Activated naive CD4-positive, alpha-beta T cell treated with anti-CD3 and anti-CD28 coated beads, Interleukin-2, amount 50 U/mL, for 24 hours (primary cell): ENCODE results near the gene SERP2.

Source experiments
- H3K27ac Mint-ChIP-seq: one replicate; pipeline ENCODE4 v1.8.0; 2021; ENCODE audit warnings: mild to moderate bottlenecking, mixed read lengths
- H3K27me3 Mint-ChIP-seq: one replicate; pipeline ENCODE4 v1.8.0; 2021; ENCODE audit warnings: mixed read lengths
- H3K36me3 Mint-ChIP-seq: one replicate; pipeline ENCODE4 v1.8.0; 2021; ENCODE audit warnings: mixed read lengths
- H3K4me1 Mint-ChIP-seq: one replicate; pipeline ENCODE4 v1.8.0; 2021; ENCODE audit warnings: mixed read lengths
- H3K4me3 Mint-ChIP-seq: one replicate; pipeline ENCODE4 v1.8.0; 2021; ENCODE audit warnings: mild to moderate bottlenecking, mixed read lengths
- H3K9me3 Mint-ChIP-seq: one replicate; pipeline ENCODE4 v1.8.0; 2021; ENCODE audit warnings: mixed read lengths

Gene SERP2

DNA sequence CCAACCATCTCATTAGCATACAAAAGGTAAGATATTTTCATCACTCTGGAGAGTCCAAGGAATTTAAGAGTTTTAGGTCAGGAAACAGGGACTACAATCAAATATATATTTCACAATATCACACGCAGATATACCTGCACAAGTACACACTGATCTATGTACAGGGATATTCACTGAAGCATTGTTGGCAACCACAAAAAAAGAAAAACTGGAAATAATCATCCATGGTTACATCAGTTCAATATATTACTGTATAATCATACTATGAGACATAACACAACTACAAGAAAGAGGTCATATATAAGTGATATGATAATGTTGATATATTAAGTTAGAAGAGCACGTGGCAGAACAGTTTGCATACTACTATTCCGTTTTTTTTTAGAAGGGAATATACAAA is 2.2 kb upstream of the SERP2 start:
- Mint-ChIP-seq H3K27me3 (peaks cover 27% of the 10 kb centered on the region), H3K27ac (no peak overlapping the region), H3K36me3 (no peaks in the 10 kb centered on the region), H3K4me1 (peaks cover 5% of the 10 kb centered on the region), H3K9me3 (no peaks in the 10 kb centered on the region), H3K4me3 (peak overlapping the region; percentile 26)

DNA sequence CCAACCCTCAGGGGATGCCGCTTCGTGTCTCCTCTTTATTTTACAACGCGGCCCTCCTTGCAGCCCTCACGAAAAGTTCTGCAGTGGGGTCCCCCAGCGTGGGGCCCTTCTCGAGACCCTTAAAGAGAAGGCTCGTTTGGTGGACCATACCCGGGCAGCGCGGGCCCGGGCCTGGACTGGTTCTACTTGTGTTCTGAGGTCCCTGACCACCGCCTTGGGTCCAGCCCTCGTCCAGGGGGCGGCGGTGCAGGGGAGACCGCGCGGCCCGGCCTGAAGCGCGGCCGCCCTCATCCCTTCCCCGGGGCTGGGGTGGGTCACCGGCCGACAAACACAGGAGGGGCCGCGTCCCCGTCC is 400 bp upstream of the SERP2 start:
- Mint-ChIP-seq H3K4me1 (peaks cover 5% of the 10 kb centered on the region), H3K27ac (no peak overlapping the region), H3K27me3 (peaks cover 27% of the 10 kb centered on the region), H3K36me3 (no peaks in the 10 kb centered on the region), H3K4me3 (no peak overlapping the region), H3K9me3 (no peaks in the 10 kb centered on the region)

DNA sequence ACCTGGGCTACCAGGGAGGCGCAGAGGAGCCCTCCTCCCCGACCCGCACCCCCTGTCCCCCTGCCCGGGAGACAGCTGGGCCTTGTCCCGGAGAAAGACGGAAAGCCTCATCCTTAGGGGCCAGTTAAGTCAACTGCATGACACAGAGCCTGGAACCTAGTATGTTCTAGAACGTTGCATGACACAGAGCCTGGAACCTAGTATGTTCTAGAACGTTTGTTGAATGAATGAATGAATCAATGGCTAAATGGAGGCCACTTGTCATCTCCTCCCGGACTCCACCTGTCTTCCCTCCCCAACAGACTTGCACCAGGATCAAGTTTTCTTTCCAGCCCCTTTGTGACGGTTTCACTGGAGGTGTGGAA is 706 bp downstream of the SERP2 start:
- H3K4me3 Mint-ChIP-seq, result peak overlapping the region; percentile 27
- H3K36me3 Mint-ChIP-seq, result no peaks in the 10 kb centered on the region
- no peaks in the 10 kb centered on the region for H3K9me3 Mint-ChIP-seq

DNA sequence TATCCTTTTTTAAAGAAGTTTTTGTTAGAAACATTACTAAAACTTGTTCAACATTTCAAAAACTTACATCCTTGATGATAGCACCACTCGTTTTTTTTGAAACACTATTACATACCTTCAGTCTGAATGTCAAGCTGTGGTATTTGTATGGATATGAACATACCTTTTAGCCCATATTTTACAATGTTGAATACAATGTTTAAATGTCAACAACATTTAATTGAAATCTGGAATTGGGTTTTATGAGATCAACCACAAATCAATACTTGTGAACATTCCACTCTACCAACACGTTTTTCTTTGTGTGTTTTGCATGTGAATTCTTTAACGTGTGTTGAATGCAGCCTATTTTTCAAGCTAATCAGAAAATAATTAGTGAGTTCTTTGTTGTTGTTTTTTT is 4.7 kb downstream of the SERP2 start:
- H3K27ac Mint-ChIP-seq, result no peak overlapping the region
- H3K27me3 Mint-ChIP-seq, result peaks cover 9% of the 10 kb centered on the region
- H3K4me1 Mint-ChIP-seq, result peaks cover 5% of the 10 kb centered on the region
- no peak overlapping the region for H3K4me3 Mint-ChIP-seq
- no peaks in the 10 kb centered on the region for H3K36me3 Mint-ChIP-seq
- H3K9me3 Mint-ChIP-seq, result no peaks in the 10 kb centered on the region

More for the DNA sequence above, 706 bp downstream of the SERP2 start:
- peaks cover 27% of the 10 kb centered on the region for H3K27me3 Mint-ChIP-seq
- peaks cover 5% of the 10 kb centered on the region for H3K4me1 Mint-ChIP-seq
- no peak overlapping the region for H3K27ac Mint-ChIP-seq

DNA sequence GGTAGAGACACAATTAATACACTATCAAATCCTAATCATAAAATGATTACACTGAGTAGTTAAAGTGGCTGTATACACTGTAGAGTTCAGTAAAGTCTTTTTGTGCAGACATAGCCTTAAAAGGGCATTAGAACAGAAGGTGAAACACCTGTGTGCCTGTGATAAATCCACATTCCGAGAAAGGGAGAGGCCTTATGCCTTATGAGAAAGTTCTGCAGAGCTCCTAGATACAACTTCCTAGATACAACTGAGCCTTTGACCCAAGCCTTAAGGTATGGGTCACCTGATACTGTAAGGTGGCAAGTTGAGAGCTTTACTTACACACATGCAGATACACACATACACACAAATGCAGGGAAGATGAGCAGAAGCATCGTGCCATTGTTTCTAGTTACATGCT is 6.3 kb downstream of the SERP2 start:
- H3K4me3 Mint-ChIP-seq, result no peak overlapping the region
- peaks cover under 1% of the 10 kb centered on the region for H3K4me1 Mint-ChIP-seq
- no peaks in the 10 kb centered on the region for H3K36me3 Mint-ChIP-seq
- H3K27ac Mint-ChIP-seq, result no peak overlapping the region
- peaks cover 5% of the 10 kb centered on the region for H3K27me3 Mint-ChIP-seq
- no peaks in the 10 kb centered on the region for H3K9me3 Mint-ChIP-seq

DNA sequence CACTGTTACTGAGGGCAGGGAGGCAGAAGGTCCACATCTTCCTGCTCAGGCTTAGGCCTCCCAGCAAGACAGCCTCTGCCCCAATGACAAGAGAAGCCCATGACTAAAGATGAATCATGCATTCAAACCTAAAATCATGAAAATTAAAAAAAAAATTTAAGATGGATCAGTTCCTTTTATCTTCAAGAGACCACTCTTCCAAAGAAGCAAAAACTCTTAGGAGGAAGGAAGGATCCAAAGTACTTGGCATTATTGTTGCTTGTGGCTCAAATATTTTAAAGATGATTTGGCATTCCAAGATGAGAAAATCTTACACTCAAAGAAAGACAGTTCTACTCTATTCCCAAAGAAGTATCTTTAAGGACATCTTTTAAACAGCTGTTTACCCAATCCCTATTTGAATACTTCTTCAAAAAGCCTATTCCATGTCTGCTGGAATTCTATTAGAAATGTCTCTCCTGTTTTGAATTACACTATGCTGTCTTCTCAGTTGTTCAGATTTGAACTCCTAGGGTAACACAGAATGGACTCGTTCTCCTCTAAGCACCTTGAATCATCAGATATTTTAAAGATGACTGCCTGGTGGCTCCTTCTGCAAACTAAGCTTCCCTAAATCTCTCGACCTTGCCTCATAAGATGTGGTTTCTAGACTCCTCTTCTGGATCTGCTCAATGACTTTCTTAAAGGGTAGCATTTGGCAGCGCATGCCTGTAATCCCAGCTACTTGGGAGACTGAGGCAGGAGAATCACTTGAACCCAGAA is 7.0 kb downstream of the SERP2 start:
- H3K9me3 Mint-ChIP-seq, result no peaks in the 10 kb centered on the region
- no peaks in the 10 kb centered on the region for H3K36me3 Mint-ChIP-seq
- no peak overlapping the region for H3K4me3 Mint-ChIP-seq
- H3K27ac Mint-ChIP-seq, result no peak overlapping the region
- no peaks in the 10 kb centered on the region for H3K4me1 Mint-ChIP-seq
- peaks cover 2% of the 10 kb centered on the region for H3K27me3 Mint-ChIP-seq

DNA sequence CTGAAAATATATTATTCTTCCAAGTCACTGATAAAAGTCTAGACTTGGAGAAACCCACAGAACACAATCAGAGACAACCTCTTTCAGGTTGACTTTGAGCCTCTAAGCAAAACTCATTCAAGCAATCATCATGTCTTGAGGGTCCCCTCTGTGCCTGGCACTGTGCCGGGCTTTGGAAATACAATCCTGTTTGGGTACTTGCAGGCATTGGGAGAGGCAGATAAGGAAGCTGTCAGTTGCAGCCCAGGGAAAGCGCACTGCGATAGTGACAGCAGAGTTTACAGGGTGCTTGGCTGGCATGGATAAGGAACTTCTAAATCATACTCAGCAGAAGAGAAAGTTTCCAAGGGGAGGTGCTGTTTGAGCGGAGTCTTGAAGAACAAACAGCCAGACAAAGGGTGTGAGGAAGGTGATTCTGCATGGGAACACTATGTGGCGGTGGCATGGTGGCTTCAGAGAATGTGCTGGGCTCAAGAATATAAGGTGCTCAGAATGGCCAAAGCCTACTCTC is 9.1 kb downstream of the SERP2 start:
- no peak overlapping the region for H3K27ac Mint-ChIP-seq

DNA sequence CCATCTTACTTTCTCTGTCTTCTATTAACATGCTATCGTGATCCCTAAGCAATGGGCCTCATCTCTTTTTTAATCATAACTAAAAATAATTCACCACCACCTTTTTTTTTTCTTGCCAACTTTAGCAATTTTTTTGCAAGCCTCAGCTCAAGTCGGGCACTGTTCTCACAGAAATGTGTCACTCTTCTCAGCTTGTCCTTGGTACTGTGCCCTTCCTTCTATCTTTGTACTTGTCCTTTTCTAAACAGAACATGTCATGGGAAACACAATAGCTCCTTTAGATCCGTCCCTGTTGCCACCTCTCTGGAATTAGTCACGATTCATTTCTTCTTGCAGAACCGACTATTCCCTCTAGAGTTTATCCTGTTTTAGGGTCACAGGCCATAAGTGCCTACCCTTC is 10.3 kb downstream of the SERP2 start:
- Mint-ChIP-seq H3K9me3 (no peaks in the 10 kb centered on the region), H3K27ac (no peak overlapping the region), H3K4me1 (no peaks in the 10 kb centered on the region), H3K27me3 (no peaks in the 10 kb centered on the region), H3K36me3 (no peaks in the 10 kb centered on the region), H3K4me3 (no peak overlapping the region)

More for the DNA sequence above, 9.1 kb downstream of the SERP2 start:
- Mint-ChIP-seq H3K36me3 (no peaks in the 10 kb centered on the region), H3K4me1 (no peaks in the 10 kb centered on the region), H3K4me3 (no peak overlapping the region), H3K9me3 (no peaks in the 10 kb centered on the region), H3K27me3 (peaks cover 2% of the 10 kb centered on the region)

DNA sequence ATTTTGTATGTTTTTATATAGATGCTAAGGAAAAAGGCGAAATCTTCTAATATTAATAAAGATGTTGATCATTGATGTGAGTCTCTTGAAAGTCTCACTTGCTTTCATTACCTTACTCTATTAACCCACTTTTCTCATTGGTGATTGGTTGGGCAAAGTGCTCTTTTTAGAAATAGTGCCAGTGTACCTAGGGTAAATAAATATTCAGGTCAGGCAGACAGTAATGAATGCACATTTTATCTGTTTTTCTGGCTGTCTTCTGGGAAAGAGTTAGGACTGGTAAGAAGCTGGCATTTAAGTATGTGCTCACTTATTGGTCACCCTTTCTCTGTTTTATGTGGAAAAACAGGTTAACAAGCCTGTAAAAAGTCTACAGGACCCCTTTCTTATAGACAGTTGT is 11.2 kb downstream of the SERP2 start:
- Mint-ChIP-seq H3K27ac (no peak overlapping the region), H3K9me3 (no peaks in the 10 kb centered on the region), H3K36me3 (no peaks in the 10 kb centered on the region), H3K27me3 (no peaks in the 10 kb centered on the region), H3K4me1 (no peaks in the 10 kb centered on the region), H3K4me3 (no peak overlapping the region)

DNA sequence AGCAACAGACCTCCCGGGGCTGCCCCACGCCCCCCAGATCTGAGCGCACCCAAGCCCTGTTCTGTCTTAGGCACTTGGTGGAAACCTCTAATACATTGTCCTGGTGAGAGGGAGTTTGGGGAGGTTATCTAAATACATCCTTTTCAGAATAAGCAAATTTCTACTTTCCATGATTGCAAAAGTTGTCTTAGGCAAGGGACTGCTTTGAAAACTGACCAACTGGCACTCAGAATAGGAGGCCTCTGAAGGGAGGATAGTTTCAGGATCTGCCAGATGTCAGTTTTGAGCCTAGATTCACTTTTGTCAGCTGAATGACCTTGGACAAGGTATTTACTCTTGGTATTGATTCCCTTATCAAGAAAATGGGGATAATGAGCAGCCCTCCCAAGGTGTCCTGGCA is 11.8 kb downstream of the SERP2 start:
- no peak overlapping the region for H3K27ac Mint-ChIP-seq
- no peaks in the 10 kb centered on the region for H3K9me3 Mint-ChIP-seq
- no peak overlapping the region for H3K4me3 Mint-ChIP-seq
- H3K36me3 Mint-ChIP-seq, result no peaks in the 10 kb centered on the region
- no peaks in the 10 kb centered on the region for H3K27me3 Mint-ChIP-seq
- no peaks in the 10 kb centered on the region for H3K4me1 Mint-ChIP-seq

DNA sequence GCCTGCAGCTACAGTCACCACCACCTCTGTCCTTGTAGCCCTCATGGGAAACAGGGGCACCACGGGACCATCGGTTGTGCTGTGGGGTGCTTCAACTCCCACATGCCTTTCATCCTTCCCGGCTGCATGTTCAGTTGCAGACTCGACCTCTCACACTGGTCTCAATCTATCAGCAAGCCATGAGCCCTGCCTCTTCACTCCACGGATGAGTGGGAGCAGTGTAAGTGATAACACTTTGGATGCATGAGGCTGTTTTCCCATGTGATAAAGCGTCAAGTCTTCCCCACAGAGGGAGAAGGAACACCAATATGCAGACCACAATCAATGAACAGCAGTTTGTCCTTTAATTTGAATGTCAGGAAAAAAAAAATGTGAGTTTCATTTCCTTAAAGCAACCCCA is 12.2 kb downstream of the SERP2 start:
- Mint-ChIP-seq H3K27ac (no peak overlapping the region), H3K27me3 (no peaks in the 10 kb centered on the region), H3K4me3 (no peak overlapping the region), H3K9me3 (no peaks in the 10 kb centered on the region), H3K4me1 (no peaks in the 10 kb centered on the region), H3K36me3 (no peaks in the 10 kb centered on the region)

DNA sequence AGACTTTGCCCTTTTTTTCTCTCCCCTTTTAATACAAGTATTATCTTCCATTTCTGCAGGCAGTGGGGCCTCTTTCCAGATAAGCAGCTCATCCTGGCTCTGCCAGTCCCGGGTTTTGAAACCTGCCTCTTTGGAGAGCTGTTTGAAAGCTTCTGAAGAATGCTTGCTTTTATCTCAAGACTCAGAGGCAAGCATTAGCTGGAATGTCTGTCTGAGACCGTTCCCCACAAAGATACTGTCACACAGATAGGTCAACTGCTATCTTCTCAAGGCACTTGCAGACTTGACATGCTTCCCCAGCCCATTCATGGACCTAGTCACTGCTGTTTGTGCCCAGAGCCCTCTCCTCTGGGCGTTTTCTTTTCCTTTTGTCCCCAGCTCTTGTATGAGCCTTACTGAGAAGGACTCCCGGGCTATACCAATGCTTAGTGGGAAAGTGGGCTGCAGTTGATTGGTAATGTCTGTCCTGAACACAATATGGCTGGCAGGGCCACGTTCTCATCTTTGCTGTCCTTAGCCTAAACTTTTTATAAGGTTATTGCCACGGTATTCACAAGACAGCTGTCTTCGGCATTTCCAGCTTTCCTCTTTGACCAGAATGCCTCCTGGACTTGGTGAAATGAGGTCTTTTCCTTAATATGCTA is 13.4 kb downstream of the SERP2 start:
- Mint-ChIP-seq H3K4me1 (no peaks in the 10 kb centered on the region), H3K4me3 (no peak overlapping the region), H3K9me3 (no peaks in the 10 kb centered on the region), H3K36me3 (no peaks in the 10 kb centered on the region), H3K27me3 (no peaks in the 10 kb centered on the region), H3K27ac (no peak overlapping the region)

DNA sequence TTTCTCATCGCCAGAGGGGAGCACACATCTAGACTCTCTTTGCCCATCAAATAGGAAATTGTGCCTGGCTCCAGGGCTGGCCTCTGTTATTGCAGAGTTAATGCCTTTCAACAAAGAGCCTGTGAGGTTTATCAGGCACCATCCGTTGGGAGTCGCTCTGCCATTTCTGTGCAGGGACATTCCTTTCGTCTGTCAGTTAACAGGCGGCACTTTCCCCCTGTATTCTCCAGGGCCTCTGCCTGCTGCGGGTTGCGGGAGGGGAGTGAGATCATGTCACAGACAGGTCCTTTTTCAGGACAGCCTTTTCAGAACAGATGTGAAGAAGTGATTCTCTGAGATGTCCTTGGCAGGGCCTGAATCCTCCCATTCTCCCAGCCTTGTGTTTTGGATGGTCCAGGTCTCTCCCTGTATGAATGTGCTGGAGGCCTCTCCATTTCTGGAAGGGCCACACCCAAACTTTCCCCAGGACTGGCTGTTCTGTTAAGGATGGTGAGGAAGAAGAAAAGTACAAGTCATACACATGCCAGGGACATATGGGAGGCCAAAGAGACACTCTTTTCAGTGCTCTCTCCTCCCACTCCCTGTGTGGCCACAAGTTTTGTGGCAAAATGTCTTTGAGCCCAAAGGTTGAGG is 14.9 kb downstream of the SERP2 start:
- no peaks in the 10 kb centered on the region for H3K9me3 Mint-ChIP-seq
- peaks cover 1% of the 10 kb centered on the region for H3K27me3 Mint-ChIP-seq
- H3K4me1 Mint-ChIP-seq, result no peaks in the 10 kb centered on the region
- H3K27ac Mint-ChIP-seq, result no peak overlapping the region
- H3K4me3 Mint-ChIP-seq, result no peak overlapping the region
- no peaks in the 10 kb centered on the region for H3K36me3 Mint-ChIP-seq

DNA sequence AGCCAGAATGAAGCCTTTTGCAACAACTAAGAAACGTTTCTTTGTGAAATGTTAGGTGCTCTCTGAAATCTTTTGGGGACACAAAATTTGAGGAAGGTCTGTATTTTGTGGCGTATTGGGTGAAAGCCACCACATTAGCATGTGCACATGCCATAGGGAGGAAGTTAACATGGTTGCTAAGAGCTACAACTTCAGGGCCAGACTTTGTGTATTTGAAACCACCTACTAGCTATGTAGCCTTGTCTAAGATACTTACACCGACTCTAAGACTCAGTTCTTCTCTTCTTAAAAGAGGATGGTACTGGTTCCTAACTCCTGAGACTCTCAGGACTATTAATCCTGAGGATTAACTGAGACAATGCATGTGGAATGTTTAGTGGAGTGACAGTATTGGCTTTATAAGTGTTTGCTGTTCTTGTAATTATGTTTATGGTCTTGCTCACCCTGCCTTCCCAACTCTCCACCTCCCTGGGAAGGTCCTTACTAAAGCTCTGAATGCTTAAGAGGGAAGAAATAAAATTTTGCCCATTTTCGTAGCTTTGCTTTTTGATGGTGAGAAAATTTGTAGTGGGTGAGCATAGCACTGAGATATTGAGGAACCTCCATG is 15.5 kb downstream of the SERP2 start:
- Mint-ChIP-seq H3K4me3 (no peak overlapping the region), H3K27ac (no peak overlapping the region), H3K4me1 (no peaks in the 10 kb centered on the region), H3K27me3 (peaks cover 1% of the 10 kb centered on the region), H3K36me3 (no peaks in the 10 kb centered on the region), H3K9me3 (no peaks in the 10 kb centered on the region)

DNA sequence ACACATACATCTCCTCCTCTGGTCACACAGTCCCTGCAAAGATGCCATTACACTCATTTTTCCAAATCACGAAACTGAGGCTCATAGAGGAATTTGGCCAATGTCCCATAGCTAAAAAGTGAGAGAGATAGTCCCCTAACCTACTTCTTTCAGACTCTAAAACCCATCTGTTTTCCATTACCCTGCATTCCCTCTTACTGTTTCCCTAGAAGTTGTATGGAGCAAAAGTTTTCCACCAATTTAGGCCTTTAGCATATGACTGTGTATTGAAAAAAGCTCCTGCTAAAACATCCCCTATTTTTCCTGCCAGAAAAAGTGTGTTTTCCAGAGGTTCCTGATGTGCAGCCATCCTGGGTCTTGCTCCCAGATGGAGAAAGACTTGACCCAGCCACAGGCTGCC is 16.3 kb downstream of the SERP2 start:
- Mint-ChIP-seq H3K27me3 (peaks cover 1% of the 10 kb centered on the region), H3K27ac (no peak overlapping the region)

DNA sequence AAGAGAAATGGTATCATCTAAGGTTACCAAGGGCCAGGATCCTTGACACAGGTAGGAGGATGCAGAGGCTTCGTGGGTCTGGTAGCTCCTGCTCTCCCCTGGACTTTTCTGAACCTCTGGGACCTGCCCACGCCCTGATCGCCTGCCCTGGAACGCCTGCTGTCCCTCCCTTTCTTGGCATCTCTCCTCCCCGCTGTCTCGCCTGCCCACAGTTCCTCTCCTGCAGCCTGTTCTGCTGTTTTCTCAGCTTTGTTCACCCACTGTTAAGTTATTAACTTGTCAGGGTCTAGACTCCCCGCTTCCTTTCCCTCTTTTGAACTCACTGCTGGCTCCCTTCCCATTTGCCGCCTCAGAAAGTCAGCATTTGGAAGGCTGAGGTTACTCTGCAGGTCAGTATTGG is 19.8 kb downstream of the SERP2 start:
- Mint-ChIP-seq H3K9me3 (no peaks in the 10 kb centered on the region), H3K4me1 (no peaks in the 10 kb centered on the region), H3K27me3 (peaks cover 1% of the 10 kb centered on the region), H3K27ac (no peak overlapping the region), H3K4me3 (no peak overlapping the region), H3K36me3 (no peaks in the 10 kb centered on the region)

More for the DNA sequence above, 16.3 kb downstream of the SERP2 start:
- H3K4me3 Mint-ChIP-seq, result no peak overlapping the region
- no peaks in the 10 kb centered on the region for H3K4me1 Mint-ChIP-seq
- H3K36me3 Mint-ChIP-seq, result no peaks in the 10 kb centered on the region
- no peaks in the 10 kb centered on the region for H3K9me3 Mint-ChIP-seq
